Stimulated activated CD4-positive, alpha-beta T cell treated with anti-CD3 and anti-CD28 coated beads, Interleukin-15, amount 100 ng/mL, for 48 hours (primary cell): Measurements from ENCODE around the gene FN1.
"Not testable (repeated sequence)": the region's sequence is repeated elsewhere in the genome, so short reads cannot be mapped to it uniquely, and the experiment has no call there.

ENCODE experiments used
- DNase-seq, 2 donors: peaks; one replicate each; pipeline ENCODE4 v3.0.0-alpha.2; 2020; ENCODE audit warnings: low read depth in 2 of 2

Gene FN1

DNA sequence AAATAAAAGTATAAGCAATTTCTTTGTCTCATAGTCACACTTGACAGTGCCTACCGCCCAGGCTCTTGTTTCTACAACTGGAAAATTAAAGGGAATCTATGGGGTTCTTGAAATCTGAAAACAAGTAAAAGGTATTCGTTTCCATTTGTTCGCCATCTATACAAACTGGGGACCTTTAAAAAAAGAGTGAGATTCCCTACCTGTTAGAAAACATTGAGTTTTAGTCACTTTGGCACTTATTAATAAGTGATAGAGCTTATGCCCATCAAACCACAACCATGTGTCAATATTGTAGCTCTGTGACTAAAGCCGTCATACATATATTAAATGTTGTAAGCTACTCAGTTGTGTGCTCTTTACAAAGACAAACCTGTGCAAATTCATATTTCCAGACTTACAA lies 13.2 kb downstream of the FN1 start:
- DNase-seq: no peak

DNA sequence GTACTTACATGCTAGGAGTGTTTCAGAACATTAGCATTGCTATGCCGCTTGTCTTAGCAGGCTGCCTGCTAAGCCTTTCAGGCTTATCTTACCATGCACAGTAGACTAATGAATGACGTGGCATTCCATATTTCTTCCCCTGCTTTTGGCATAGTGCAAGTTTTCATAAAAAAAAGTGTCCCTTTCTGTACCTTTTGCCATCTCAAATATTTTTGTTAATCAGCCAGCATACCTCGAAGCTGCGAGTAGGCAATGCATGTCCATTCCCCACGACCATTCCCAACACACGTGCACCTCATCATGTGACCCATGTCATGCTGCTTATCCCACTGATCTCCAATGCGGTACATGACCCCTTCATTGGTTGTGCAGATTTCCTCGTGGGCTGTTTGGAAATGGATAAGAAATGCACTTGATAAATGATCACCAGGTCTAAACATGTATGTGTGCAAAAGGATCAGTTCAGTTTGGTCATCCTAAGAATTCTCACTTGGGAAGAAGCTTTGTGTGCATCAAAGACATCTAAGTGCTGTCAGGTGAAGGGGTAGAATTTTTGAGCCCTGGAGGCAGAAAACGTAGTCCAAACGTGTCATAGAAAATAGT lies 13.9 kb downstream of the FN1 start:
- no peak for DNase-seq

DNA sequence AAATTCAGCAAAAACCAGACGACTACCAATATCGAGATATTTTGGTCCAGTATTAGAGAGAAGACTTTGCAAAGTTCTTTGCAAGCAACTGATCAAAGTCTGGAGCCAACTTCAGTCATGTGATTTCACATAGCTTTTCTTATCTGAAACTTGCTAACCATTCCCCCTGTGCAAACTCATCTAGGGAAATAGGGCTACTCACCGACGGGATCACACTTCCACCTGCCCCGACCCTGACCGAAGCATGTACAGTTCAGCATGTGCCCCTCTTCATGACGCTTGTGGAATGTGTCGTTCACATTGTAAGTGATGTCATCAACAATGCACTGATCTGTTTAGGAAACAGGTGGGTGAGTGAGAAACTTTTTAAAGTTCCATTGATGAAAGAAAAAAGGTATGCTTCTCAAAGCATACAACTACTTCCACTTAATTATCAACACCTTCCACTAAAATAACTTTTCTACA lies 15.4 kb downstream of the FN1 start:
- no peak for DNase-seq

DNA sequence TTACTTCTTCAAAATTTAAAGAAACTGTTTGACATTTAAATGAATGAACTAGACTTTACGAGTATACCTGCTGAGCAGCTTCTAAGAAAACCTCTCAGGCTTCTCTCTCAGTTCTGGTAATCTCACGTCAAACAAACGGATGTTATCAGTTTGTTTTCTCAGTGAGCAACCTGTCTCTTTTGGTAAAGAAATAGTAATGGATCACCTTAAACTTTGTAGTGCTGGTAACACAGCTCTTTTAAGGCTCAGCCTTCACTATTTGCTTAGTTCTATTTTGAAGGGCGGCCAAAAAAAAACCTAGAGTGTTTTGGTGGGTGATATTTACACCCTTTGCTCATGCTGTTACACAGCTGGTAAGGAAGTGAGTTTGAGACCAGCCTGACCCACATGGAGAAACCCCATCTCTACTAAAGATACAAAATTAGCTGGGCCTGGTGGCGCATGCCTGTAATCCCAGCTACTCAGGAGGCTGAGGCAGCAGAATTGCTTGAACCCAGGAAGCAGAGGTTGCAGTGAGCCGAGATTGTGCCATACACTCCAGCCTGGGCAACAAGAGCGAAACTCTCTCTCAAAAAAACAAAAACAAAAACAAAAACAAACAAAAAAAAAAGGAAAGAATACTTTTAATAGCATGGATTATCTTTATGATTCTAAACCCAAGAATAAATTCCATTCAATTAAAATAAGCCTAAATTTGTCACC lies 15.9 kb downstream of the FN1 start:
- no peak for DNase-seq

DNA sequence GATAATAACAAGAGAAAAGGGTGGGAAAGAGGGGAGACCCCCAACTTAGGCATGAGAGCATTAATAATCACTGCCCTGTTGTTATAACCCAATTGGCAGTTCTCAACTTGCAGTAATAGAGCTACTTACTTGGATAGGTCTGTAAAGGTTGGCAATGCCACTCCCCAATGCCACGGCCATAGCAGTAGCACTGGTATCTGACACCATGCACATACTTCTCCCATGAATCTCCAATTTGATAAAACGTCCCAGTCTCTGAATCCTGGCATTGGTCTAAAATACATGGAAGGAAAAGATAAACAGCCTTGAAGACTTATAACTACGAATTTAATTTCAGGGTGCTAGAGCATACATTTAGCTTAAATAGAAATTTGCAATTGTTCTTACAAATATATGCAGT lies 16.8 kb downstream of the FN1 start:
- no peak for DNase-seq

DNA sequence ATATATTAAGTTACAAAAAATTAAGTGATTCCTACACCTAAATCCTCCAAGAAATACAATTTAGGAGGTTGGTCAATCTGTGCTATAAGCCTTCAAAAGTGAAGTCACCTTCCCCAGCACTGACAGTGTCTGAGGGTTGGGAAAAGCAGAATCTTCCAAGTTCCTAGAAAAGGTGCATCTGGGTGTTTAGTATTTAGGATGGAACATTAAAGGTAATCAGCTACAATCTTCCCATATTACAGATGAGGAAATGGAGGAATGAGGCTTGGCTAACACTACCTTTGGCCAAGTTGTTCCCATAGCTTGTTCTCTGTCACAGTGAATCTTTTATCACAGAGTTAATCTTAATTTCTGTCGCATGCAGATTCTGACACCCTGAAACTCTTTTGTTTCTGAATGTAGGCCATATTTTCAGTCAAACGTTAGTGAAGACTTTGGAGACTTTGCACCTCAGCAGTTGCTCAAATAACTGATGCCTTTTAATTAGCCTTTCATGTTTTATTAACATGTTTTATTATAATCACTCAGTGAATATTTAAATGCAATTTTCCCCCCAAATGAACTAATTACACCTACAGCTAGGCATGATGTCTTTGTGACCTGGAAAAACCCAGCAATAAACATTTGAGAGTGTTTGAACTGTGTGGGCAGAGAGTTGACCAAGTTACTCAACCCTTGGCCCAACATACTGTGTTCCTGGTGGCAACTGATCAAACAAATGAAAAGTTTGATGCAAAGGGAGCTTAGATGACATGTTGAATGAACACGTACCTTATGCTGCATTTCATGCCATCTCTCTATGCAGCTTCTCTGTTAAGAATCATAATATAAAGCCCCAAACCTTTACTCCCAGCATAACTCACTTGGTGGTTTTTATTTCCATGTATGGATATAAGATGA lies 17.6 kb downstream of the FN1 start:
- no peak for DNase-seq

DNA sequence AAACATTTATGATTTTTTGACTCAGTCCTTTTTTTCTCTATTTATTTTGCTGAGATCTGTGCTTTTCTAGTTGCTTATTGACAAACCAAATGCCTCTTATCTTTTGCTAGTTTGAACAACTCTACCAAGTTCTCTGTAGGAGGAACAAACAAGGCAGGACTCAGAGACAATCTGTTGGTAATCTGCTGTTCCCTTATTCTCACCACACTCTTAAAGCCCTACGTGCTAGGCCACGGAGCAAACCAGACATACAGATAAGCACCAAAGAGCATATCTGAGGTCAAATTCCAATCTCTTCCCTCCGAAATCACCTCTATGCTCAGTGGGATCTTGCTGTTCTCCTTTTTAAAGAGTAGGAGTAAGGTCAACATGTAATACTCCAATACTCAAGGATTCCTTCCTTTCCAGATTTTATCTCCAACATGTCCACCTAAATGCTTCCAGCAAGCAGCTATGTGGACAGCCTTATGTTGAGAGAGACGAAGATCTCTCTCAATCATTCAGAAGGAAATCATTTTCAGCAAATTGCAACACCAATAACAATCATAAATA lies 18.4 kb downstream of the FN1 start:
- DNase-seq: no peak

DNA sequence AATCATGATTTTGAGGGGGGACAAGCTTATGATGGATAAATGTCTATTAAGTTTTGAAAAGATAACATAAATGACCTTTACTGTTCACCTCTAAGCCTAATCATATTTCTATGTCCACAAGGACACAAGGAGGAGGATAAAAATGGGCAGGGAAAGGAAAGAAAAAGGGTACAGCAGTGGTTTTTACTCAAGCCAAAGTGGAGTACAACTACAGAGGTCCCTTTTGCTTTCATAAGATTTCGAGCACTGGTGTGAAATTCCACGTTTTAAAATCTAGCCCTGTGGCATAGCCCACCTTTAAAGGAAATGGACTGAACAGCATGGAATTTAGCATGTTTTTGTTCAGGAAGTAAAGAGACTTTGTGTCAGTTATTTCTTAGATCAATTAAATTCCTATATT lies 19.2 kb downstream of the FN1 start:
- DNase-seq: no peak

DNA sequence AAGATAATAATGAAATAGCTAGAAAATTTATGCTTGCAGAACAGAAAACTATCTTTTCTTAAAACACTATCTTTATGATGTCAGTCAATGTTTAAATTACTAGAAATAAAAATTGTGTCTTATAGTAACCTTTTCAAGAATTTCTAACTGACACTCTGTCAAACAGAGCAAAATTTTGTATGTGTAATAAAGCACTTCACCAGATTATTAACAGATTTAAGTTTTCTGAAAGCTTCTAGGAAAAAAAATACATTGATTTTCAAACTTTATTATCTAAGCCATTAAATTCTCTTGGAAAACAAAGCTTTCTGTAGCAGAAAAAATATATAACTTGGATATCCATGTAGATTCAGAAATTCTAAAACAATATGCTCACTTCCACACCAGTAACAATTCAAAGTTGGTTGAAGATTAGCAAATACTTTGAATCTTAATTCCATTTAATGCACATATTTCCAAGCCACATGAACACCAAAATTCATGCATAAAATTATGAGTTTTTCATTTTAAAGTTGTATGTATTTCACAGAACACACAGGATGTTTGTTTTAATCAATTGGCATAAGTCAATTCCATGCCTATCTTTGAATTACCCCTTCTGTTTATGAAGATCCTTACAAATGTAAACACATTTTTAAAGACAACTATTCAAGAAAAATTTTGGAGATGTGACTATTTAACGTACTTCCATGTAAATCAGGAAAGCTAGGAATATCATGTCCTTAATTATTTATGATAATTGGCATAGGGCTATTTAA lies 19.9 kb downstream of the FN1 start:
- no peak for DNase-seq

DNA sequence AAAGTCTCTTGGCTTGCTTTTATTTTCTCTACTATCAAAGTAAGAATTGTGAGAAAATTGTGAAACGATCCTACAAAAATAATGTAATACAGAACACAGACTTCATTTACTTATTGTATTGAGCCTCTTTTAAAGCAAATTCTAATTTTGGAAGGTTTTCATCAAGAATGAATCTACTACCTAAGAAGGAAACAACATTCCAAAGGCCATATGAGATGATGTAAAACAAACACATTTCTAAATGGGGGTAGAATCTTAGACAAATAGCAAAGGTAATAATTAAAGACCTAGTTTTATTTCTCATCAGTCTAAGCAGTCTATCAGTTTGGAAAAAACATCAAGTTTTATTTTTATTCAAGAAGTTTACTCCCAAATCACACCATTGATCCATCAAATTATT lies 20.6 kb downstream of the FN1 start:
- no peak for DNase-seq

DNA sequence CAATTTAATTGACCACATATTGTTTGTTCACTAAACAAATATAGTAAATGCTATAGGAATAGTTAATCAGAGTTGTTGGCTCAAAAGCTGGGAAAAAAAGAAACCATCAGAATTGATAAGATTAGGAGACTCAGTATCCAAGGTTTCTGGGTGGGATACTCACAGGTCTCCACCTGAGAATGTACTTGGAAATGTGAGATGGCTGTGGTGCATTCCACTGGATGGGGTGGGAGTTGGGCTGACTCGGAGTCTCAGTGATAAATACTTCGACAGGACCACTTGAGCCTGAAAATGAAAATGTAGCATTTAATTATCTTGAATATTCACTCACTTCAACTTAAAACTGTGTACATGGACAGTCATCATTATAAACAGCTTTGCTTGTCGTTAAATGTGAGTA lies 21.2 kb downstream of the FN1 start:
- no peak for DNase-seq

DNA sequence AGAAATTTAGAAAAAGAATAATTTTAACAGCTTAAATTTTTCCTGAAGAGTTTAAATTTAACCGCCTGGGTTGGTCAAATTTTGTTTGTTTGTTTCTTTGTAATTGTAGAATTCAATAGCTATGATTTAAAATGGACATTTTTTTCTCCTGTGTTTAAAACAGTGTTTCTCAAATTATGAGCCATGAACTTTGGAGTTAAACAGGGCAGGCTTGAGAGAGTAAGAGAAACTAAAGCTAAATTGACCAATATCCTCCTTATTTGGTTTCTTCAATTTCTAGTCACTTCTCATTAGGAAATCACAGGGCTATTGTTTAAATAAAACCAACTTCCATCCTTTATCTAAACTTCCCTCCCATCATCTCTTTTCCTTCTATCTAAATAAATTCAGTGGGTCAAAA lies 21.9 kb downstream of the FN1 start:
- no peak for DNase-seq

DNA sequence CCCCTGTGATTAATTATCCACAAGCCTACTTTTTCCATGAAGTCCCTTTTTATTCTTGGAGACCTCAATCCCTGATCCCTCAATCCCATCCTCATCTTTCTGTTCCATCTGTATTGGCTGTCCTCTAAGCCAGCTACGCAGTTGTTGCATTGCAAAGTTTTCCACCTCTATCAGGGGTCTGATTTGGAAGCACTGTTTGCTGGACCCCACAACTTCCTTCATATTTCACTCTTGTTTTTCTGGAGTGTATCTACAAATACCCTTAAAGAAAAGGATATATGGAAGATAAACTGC lies 22.4 kb downstream of the FN1 start:
- DNase-seq: no peak

DNA sequence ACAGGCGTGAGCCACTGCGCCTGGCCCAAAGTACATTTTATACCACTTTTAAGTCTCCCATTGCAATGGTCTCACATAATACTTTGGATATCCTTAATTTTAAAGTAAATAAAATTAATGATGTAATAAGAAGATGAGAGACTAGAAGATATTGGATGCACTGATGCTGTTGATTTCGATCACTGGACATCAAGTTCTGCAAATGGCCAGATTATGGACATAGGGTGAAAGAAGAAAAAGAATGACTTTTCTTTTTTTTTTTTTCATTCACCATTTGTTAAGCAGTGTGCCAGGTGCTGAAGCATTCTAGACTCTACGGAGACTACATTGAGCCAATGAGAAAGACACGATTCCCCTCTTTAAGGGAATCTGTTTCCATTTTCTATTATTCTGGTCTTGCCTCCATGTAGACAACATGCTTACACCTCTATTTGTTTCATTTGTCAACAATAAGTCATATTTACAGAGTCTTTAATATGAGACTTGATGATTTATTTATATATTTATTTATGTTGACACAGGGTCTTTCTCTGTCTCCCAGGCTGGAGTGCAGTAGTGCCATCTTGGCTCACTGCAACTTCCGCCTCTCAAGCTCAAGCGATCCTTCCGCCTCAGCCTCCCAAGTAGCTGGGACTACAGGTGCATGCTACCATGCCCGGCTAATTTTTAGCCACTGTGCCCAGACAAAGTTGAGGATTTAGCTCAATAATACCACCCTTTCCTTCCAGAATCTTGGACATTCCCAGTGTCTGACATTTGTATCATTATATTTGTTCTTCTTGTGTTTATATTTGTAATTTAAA lies 23.7 kb downstream of the FN1 start:
- DNase-seq: no peak

DNA sequence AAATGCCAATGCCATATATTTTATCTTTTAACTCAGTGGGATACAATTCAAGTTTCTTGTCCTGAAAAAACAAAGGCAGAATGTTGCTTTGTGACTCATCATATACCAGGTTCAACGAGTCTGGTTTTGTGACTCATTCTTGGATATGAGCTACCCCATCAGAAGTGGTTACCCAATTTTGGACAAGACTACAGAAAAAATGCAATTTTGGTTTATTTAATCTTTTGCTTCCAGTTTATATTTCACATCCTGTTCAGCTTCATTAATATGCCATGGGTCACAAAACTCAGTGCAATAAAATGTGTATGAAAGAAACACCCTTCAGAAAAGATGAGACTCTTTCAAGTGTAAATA lies 25.0 kb downstream of the FN1 start:
- DNase-seq: no peak

DNA sequence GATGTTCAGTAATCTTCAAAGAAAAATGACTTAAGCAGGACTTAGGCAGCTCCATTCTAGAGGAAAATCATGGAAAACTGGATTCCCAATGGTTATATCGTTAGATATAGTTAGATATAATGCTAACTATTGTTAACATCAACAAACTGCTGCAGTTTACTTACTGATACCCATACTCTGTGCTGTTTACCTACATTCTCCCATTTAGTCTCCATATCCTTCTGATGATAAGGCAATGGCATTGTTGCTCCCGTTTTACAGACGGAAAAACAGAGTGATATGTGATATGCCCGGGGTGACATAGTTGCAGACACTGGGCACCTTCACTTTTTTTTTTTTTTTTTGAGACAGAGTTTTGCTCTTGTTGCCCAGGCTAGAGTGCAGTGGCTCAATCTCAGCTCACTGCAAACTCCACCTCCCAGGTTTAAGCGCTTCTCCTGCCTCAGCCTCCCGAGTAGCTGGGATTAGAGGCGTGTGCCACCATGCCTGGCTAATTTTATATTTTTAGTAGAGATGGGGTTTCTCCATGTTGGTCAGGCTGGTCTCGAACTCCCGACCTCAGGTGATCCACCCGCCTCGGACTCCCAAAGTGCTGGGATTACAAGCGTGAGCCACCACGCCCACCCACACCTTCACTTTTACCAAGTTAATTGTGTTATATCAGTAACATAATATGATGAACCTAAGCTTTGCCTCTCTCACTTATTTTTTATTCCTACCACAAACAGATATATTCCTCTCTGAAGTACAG lies 25.5 kb downstream of the FN1 start:
- not testable (repeated sequence) for DNase-seq

DNA sequence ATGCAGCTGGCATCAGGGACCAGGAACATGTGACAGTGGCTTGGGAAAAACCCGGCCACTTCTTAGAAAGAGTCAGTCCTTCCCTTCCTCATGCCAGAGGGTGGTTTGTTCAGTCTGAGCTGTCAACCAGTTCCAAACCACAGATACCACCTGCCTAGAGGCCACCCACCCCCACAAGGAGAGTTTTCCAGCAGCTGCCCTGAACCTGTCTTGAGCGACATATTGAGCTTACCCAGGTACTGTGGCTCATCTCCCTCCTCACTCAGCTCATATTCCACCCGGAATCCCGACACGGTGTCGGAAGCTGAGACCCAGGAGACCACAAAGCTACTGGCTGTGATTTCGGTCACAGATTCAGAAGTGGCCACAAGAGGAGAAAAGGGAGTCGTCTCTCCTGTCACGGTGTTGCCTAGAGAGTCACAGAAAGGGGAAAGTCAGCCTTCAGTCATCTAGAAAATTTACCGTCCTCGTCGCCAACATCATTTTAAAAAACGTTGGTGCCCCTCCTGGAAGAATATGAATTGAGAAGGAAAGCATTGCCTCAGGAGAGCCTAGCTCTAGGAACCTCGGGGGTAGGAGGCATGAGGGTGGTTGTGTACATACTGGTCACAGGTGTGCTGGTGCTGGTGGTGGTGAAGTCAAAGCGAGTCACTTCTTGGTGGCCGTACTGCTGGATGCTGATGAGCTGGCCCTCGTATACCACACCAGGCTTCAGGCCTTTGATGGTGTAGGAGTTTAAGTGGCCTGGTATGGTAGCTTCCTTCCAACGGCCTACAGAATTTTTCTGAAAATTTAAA lies 26.3 kb downstream of the FN1 start:
- DNase-seq: peak; percentile 9 to 17

DNA sequence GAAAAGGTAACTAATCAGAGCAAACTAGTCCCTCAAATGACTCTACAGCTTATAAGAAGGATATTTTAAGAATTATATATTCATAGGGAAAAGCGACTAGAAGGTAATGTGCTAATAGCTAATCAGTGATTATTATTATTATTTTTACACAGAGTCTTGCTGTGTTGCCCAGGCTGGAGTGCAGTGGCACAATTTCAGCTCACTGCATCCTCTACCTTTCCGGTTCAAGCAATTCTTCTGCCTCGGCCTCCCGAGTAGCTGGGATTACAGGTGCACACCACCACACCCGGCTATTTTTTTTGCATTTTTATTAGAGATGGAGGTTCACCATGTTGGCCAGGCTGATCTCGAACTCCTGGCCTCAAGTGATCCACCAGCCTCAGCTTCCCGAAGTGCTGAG lies 27.4 kb downstream of the FN1 start:
- not testable (repeated sequence) for DNase-seq

DNA sequence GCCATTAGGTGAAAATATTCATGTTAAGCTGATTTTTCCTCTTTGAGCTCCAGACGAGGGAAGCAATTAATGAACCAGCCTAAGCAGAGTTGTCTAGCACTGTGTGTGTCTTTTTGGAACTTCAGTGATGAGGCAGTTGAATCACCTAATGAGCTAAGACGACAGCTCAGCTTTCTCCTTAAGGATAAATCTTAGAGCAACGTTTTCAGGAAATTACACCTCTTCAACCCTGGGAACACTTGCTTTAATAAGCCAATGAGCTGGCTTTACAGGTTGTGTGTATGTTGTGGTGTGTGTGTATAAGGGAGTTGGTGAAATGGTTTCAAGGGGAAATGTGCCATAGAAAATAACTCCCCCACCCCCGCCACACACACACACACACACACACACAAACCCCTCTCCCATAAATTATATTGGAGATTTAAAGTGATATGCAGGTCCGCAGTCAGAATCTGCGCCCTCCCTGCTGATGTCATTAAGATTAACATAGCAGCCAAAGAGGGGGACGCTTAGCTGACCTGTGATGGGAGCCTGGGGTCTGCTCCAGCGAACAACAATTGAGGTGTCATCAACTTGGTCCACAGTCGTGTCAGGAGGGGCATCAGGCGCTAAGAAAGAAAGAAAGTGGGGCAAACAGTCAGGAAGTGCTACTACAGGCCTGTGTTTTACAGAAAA lies 28.1 kb downstream of the FN1 start:
- DNase-seq: no peak
